ENCODE measurements around the gene APCDD1L.

- TF ChIP-seq CTCF (IDR thresholded peaks at IDR 0.05) = no peak
- TF ChIP-seq POLR2A (IDR thresholded peaks at IDR 0.05) = no peak
These were observed 29.8 kb downstream of the APCDD1L start for GRCh38 chr20:58485393-58485792.

Measured in heart left ventricle (tissue), 13 donors.